Keratinocyte (primary cell): ENCODE measurements around the gene PLPPR1. TPM values are rescaled to one million over a fixed set of nuclear protein-coding genes. Genes with fewer than 3 reads are reported as not detected.

Experiments
- DNase-seq: peaks from one replicate; pipeline ENCODE4 v3.0.0-alpha.2; 2011; ENCODE audit warnings: low read depth, missing footprints, low spot score
- FAIRE-seq: peaks from 2 replicates; lab custom pipeline; 2011; peaks lifted over from hg19 to GRCh38; lab: Jason Lieb, UNC
- H2AFZ ChIP-seq: 2 replicates; pipeline ENCODE4 v1.6.0; 2012; ENCODE audit warnings: low read length, control low read depth, inconsistent platforms; ENCODE audit not compliant: control insufficient read depth
- H3K27ac ChIP-seq: 2 replicates; pipeline ENCODE4 v1.5.1; 2011; ENCODE audit warnings: low read length; ENCODE audit not compliant: control insufficient read depth, insufficient read depth
- H3K27me3 ChIP-seq: 3 replicates; pipeline ENCODE4 v1.6.0; 2011; ENCODE audit warnings: low read length; ENCODE audit not compliant: control insufficient read depth, insufficient read depth; ENCODE audit errors: extremely low read depth
- H3K36me3 ChIP-seq, 2 experiments: 2 replicates in 1 of 2; 3 replicates in 1 of 2; pipeline ENCODE4 v1.5.1; 2011; ENCODE audit warnings: low read length in 2 of 2, mild to moderate bottlenecking in 1 of 2; ENCODE audit not compliant: control insufficient read depth in 2 of 2, insufficient read depth in 2 of 2; ENCODE audit errors: extremely low read depth in 1 of 2
- H3K4me1 ChIP-seq: 3 replicates; pipeline ENCODE4 v1.5.1; 2011; ENCODE audit warnings: low read length; ENCODE audit not compliant: control insufficient read depth, insufficient read depth; ENCODE audit errors: extremely low read depth
- H3K4me2 ChIP-seq: 3 replicates; pipeline ENCODE4 v1.6.0; 2011; ENCODE audit warnings: low read depth, low read length; ENCODE audit not compliant: control insufficient read depth, insufficient read depth; ENCODE audit errors: extremely low read depth
- H3K4me3 ChIP-seq, 3 experiments: fragments of 200-600 bp in 1 of 3; sonication (generic) in 1 of 3; 2 replicates in 2 of 3; 3 replicates in 1 of 3; pipeline ENCODE4 v1.5.1; 2011 to 2016; ENCODE audit warnings: low read length in 3 of 3, mild to moderate bottlenecking in 3 of 3, control low read depth in 2 of 3, inconsistent platforms in 1 of 3, low read depth in 1 of 3, mixed read lengths in 1 of 3, mixed run types in 1 of 3, moderate library complexity in 1 of 3; ENCODE audit not compliant: control insufficient read depth in 2 of 3, insufficient read depth in 2 of 3; ENCODE audit errors: extremely low read depth in 1 of 3
- H3K79me2 ChIP-seq: 2 replicates; pipeline ENCODE4 v1.6.0; 2012; ENCODE audit warnings: low read length; ENCODE audit not compliant: control insufficient read depth, insufficient read depth
- H3K9ac ChIP-seq: 3 replicates; pipeline ENCODE4 v1.6.0; 2011; ENCODE audit warnings: low read length; ENCODE audit not compliant: control insufficient read depth, insufficient read depth; ENCODE audit errors: extremely low read depth
- H3K9me1 ChIP-seq: 3 replicates; pipeline ENCODE4 v1.6.0; 2011; ENCODE audit warnings: low read length; ENCODE audit not compliant: control insufficient read depth, insufficient read depth; ENCODE audit errors: extremely low read depth
- H3K9me3 ChIP-seq: 2 replicates; pipeline ENCODE4 v1.5.1; 2012; ENCODE audit warnings: low read depth, low read length; ENCODE audit not compliant: control insufficient read depth
- H4K20me1 ChIP-seq: 3 replicates; pipeline ENCODE4 v1.6.0; 2011; ENCODE audit warnings: low read length; ENCODE audit not compliant: control insufficient read depth, insufficient read depth; ENCODE audit errors: extremely low read depth
- EZH2 ChIP-seq: IDR thresholded peaks from one replicate; pipeline ENCODE4 v1.6.1; 2012; ENCODE audit warnings: inconsistent platforms, mild to moderate bottlenecking, low read length, moderate library complexity
- dilution Hi-C: fragments of 300-500 bp; cut with MboI; formaldehyde crosslinking; loops from one replicate; pipeline ENCODE4 v1.7.0; 2020; ENCODE audit warnings: low sequenced_read_pairs; ENCODE audit not compliant: extremely low pct_ligation_motif_present
- polyA plus RNA-seq, 5 experiments: library from polyadenylated mRNA; depleted of rRNA in 3 of 5; stranded (reverse) in 3 of 5; stranded (forward) in 1 of 5; unstranded in 1 of 5; fragments of >200 nt; gene quantifications; 1 replicate in 1 of 5; 2 replicates in 3 of 5; 3 replicates in 1 of 5; pipeline versions ENCODE4 v1.2.1 to v1.2.3, GENCODE V29; 2011 to 2012; ENCODE audit warnings: missing spikeins in 2 of 5, low read depth in 1 of 5, low replicate concordance in 1 of 5
- TF ChIP-seq, protein P1 (sequence below), 3 experiments: IDR thresholded peaks in 1 of 3; conservative IDR thresholded peaks in 1 of 3; optimal IDR thresholded peaks in 1 of 3; 2 replicates in 2 of 3; 3 replicates in 1 of 3; pipeline versions ENCODE3 to v1.5.1; 2011; ENCODE audit warnings: low read length in 3 of 3, mild to moderate bottlenecking in 3 of 3, moderate library complexity in 2 of 3, control low read depth in 1 of 3, inconsistent platforms in 1 of 3; ENCODE audit not compliant: insufficient read depth in 2 of 3; ENCODE audit errors: extremely low read depth in 1 of 3

The PLPPR1 gene
- polyA plus RNA-seq, 1 donor (not counting 4 experiments of a cell fraction or from before 2014, with no cell fraction given): not detected

DNA sequence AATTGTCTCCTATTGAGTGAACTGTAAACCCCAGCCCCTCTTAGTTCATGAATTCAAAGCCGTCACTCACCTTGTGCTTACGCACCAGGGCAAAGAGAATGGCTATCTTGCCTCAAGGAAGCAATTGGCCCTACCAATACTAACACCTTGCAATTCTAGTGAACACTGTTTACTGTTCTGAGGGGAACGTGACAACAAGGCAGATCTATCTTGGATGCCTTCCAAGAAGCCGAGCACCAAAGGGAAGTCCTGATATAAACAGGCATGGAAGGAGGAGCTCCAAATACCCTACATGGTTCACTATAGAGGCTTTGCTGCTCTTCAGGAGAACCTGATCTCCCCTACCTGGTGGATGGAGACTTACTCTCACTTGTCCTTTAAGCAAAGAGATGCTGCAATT is 1.7 kb upstream of the PLPPR1 start:
- Histone ChIP-seq H3K9me1 (no peaks in the 10 kb centered on the region), H3K4me3 (no peak overlapping the region), H4K20me1 (no peaks in the 10 kb centered on the region), H3K4me2 (no peak overlapping the region), H3K36me3 (no peaks in the 10 kb centered on the region), H3K27me3 (peaks cover 38% of the 10 kb centered on the region), H3K79me2 (no peaks in the 10 kb centered on the region), H3K27ac (no peak overlapping the region), H3K9ac (no peak overlapping the region), H2AFZ (no peak overlapping the region), H3K9me3 (no peaks in the 10 kb centered on the region), H3K4me1 (peaks cover 3% of the 10 kb centered on the region)
- TF ChIP-seq, protein P1, sequence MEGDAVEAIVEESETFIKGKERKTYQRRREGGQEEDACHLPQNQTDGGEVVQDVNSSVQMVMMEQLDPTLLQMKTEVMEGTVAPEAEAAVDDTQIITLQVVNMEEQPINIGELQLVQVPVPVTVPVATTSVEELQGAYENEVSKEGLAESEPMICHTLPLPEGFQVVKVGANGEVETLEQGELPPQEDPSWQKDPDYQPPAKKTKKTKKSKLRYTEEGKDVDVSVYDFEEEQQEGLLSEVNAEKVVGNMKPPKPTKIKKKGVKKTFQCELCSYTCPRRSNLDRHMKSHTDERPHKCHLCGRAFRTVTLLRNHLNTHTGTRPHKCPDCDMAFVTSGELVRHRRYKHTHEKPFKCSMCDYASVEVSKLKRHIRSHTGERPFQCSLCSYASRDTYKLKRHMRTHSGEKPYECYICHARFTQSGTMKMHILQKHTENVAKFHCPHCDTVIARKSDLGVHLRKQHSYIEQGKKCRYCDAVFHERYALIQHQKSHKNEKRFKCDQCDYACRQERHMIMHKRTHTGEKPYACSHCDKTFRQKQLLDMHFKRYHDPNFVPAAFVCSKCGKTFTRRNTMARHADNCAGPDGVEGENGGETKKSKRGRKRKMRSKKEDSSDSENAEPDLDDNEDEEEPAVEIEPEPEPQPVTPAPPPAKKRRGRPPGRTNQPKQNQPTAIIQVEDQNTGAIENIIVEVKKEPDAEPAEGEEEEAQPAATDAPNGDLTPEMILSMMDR (optimal IDR thresholded peaks at IDR 0.05 in 1 of 3, IDR thresholded peaks at IDR 0.05 in 1 of 3, conservative IDR thresholded peaks at IDR 0.05 in 1 of 3; ENCODE audit: extremely low read depth in 1 of 3, insufficient read depth in 2 of 3, low read length in 3 of 3): no peak
- no peak for TF ChIP-seq EZH2
- no peak for DNase-seq
- no peak for FAIRE-seq
- dilution Hi-C loops: no loop called here

DNA sequence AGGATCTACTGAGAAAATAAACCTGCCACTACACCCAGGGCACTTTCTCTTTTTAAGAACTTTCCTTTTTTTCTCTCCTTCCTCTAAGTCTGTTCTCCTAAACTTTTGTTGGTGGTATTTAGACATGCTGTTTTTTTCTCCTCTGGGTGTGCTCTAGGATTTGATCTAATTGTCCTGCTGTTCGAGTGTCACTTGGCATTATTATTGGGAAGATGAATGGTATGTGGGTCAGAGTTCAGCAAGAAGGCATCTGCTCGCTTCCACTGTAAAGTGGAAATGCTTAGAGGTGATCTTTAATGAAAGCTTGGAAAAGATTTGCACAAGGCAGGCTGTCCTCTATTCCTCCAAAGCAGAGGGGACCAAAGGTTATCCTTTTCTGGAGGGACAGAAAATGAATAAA is 1.3 kb upstream of the PLPPR1 start:
- TF ChIP-seq, protein P1 (optimal IDR thresholded peaks at IDR 0.05 in 1 of 3, IDR thresholded peaks at IDR 0.05 in 1 of 3, conservative IDR thresholded peaks at IDR 0.05 in 1 of 3; ENCODE audit: extremely low read depth in 1 of 3, insufficient read depth in 2 of 3, low read length in 3 of 3): no peak
- Histone ChIP-seq H3K36me3 (no peaks in the 10 kb centered on the region), H3K27ac (no peak overlapping the region), H3K4me2 (no peak overlapping the region), H3K9ac (no peak overlapping the region), H4K20me1 (no peaks in the 10 kb centered on the region), H2AFZ (no peak overlapping the region), H3K9me1 (no peaks in the 10 kb centered on the region), H3K4me3 (no peak overlapping the region), H3K27me3 (peaks cover 38% of the 10 kb centered on the region), H3K9me3 (no peaks in the 10 kb centered on the region), H3K4me1 (peaks cover 3% of the 10 kb centered on the region), H3K79me2 (no peaks in the 10 kb centered on the region)
- DNase-seq: no peak
- FAIRE-seq: no peak
- dilution Hi-C loops: no loop called here
